NCI-H2227 (cell line): ENCODE results near the gene SAPCD2.
A peak's percentile ranks its signal among the peaks of the same experiment; 100 is the strongest.
"Not testable (repeated sequence)": the region's sequence is repeated elsewhere in the genome, so short reads cannot be mapped to it uniquely, and the experiment has no call there.

Experiments used
- DNase-seq: peaks from one replicate; lab custom pipeline; 2025; ENCODE audit not compliant: unreplicated experiment; lab: John Stamatoyannopoulos, UW

SAPCD2 gene

DNA sequence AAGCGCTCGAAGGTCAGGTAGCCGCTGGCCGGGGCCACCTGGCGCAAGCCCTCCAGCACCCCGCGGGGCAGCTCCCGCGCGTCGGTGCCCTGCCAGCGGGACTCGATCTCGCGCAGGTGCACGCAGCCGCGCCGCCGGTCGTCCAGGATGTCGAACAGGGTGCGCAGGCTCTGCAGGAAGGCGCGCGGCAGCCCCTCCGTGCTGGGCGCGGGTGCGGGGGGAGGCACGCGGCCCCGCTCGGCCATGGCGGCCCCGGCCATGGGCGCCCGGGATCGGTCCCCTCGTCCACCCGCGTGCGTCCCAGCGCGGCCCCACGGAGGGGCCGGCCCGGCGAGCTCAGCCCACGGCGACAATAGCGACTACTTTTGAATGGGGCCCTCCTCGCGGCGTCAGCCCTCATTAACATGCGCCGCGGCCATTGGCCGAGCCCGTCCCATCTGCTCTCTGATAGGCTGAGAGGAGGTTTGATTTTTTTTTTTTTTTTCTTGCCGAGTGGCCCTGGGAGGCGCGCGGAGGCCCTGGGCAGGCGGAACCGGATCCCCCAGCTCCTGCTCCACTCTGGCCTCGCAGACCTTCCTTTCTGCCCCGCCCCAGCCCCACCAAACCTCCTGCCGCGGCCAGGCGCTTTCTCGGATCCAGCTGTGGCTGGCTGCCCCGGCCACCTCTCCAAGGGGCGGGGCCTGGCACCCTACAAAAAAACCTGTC is at the start of gene SAPCD2:
Gene SAPCD2 (minus strand): TSS at position 357 of the 705 bp plus-strand sequence. CDS start 97 bp downstream, at position 260.
- peak; percentile 87 for DNase-seq

DNA sequence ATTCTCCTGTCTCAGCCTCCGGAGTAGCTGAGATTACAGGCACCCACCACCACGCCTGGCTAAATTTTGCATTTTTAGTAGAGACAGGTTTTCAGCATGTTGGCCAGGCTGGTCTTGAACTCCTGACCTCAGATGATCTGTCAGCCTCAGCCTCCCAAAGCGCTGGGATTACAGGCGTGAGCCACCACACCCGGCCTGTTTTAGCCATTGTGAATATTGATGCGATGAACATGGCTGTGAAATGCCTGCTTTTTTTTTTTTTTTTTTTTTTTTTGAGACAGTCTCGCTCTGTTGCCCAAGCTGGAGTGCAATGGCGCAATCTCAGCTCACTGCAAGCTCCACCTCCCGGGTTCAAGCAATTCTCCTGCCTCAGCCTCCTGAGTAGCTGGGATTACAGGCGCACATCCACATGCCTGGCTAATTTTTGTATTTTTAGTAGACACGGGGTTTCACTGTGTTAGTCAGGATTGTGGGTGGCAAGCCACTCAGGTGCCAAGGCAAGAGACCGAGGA is 47.8 kb upstream of the SAPCD2 start:
- DNase-seq: not testable (repeated sequence)

DNA sequence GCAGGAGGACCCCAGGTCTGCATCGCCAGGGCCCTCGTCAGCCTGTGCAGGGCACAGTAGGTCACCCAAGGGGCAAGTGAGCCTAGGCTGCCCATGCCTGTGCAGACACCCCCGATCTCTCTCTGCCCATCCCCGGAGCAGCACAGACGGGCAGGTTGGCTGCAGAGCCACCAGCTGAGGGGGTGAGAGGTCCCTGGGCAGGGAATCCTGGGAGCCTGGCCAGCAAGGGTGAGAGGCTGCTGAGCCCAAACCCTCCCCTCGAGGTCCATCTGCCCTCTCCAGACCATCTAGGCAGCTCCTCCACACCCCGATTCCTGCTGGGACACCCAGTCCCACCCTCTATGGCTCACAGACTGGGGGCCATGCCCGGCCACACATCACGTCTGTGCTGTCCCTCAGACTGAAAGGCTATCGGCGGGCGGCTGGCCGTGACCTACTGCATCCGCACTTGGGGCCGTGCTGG is 46.9 kb upstream of the SAPCD2 start:
- no peak for DNase-seq

GRCh38 chr9:137116728-137117127 is 46.4 kb upstream of the SAPCD2 start:
- no peak for DNase-seq

DNA sequence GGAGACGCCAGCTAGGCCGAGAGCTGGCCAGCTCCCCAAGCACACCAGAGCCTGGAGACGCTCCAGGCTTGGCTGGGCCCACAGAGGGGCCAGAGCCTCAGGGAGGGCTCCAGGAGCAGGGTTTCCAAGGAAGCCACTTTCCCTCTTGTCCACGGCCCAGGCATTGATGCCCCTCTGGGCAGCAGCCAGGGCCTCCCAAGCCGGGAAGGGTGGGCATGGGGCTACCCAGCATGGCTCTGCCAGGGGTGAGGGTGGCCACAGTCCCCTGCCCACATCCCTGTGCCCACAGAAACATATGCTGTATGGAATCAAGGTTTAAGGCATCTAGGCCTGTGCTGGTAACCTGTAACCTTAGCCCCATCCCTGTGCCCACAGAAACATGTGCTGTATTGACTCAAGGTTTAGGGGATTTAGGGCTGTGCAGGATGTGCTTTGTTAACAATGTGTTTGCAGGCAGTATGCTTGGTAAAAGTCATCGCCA is 45.7 kb upstream of the SAPCD2 start:
- no peak for DNase-seq

- DNase-seq: no peak
Observed at GRCh38 chr9:137115394-137116026, 45.2 kb upstream of the SAPCD2 start.

DNA sequence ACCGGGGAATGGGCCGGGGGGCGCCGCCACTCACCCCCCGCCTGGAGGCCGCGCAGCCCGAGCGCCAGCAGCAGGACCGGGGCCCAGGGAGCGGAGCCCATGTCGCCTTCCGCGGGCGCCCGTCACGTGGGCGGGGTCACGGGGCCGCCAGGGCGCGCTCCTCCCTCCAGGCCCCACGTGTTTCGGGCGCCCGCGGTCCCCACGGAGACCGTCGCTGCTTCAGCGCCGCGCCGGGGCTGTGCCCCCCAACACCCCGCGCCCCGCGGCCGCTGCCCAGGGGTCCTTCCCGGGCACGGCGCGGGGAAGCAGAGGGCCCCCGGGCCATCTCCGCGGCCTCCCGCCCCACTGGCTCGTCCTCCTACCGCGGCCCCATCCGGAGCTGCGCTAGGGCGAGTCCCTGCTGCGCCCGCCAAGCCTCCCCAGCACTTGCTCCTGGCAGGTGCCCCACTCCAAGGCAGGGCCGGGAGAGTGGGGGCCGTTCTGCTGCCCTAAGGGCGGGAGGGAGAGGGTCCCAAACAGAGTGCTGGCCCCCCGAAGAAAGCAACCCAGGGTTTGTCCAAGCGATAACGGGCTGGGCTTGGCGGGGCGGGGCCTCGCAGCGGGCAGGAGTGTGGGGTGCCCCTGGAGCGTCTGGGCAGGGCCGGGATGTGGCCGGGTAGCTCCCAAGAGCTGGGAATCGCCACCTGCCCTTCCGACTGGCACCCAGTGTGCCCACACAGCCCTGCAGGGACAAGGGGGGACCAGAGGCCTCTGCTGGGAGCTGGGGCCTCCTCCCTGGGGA is 44.4 kb upstream of the SAPCD2 start, which contains the start of gene DPP7:
Gene DPP7 (minus strand): TSS at position 121 of the 781 bp plus-strand sequence. CDS start 20 bp downstream, at position 101.
- peak; percentile 63 for DNase-seq

DNA sequence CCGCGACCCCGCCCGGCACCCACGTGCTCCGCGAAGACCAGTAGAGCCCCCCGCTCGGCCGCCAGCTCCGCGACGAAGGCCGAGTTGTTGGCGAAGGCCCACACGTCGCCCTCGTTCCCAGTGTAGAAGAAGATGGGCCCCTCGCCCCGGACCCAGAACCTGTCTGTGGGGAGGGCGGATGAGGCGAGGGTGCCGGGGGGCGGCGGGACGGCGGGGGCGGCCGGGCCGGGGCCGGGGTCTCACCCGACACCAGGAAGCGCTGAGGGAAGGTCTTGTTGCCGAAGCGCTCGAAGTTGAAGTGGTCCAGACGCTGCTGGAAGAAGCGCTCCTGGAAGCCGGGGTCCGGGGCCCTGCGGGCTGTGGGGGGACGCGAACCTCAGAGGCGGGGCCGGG is 43.9 kb upstream of the SAPCD2 start:
- no peak for DNase-seq

GRCh38 chr9:137113385-137114159 is 43.2 kb upstream of the SAPCD2 start:
- no peak for DNase-seq

GRCh38 chr9:137112564-137113384 is 42.4 kb upstream of the SAPCD2 start:
- DNase-seq: no peak

DNA sequence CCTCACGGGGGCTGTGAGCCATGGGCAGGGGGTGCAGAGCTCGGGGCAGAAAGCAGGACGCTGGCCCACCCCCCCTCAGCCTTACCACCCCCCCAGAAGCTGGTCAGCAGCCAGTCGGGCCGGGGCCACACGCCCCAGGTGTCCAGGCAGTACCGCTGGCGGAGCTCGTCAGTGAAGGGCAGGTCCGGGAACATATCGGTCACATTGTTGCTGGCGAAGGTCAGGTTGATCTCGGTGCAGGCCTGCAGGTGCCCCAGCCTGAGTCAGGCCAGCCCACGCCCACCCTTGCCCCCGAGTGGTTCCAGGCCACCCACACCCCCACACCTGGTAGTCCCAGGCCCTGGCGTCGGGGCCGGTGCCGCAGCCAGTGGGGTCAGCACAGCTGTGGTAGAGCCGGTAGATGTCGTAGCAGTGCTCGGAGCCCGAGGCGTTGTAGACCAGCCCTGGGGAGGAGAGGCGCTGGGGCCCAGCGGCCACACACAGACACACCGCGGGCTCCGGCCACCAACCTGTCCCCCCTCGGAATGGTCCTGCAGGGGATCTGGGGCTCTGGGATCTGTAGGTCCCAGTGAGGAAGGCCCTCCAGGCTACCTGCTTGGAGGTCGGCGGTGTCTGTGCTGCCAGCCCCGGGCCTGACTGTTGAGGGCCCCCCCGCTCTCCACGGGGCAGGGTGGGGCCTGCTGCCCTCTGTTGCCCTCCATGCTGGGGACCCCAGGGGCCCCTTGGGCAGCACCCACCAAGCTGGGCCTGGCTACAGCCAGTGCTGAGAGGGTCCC is 41.6 kb upstream of the SAPCD2 start:
- no peak for DNase-seq

DNA sequence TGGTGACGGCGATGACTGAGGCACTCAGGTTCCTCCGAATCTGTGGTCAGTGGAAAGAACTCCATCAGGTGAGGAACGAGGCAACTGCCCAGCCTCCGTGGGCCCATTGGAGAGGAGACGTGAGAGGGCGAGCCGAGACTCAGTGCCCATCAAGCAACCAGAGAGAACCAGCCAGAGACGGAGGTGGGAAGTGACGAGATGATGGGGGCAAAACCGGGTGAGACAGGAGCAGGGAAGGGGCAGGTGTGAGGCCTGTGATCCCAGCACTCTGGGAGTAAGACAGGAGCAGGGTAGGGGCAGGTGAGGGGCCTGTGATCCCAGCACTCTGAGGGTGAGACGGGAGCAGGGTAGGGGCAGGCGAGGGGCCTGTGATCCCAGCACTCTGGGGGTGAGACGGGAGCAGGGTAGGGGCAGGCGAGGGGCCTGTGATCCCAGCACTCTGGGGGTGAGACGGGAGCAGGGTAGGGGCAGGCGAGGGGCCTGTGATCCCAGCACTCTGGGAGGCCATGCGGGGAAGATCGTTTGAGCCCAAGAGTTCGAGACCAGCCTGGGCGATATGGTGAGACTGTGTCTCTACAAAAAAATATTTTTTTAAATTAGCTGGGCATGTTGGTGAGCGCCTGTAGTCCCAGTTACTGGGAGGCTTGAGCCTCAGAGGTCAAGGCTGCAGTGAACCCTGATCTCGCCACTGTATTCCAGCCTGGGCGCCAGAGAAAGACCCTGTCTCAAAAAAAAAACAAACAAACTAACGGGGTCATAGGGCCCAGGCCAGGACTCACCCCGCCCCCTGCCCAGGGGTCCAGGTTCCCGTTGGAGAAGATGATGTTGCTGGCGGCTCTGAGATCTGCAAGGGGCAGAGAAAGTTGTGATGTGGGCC is 40.8 kb upstream of the SAPCD2 start:
- no peak for DNase-seq

GRCh38 chr9:137110147-137110910 is 40.0 kb upstream of the SAPCD2 start:
- no peak for DNase-seq

DNA sequence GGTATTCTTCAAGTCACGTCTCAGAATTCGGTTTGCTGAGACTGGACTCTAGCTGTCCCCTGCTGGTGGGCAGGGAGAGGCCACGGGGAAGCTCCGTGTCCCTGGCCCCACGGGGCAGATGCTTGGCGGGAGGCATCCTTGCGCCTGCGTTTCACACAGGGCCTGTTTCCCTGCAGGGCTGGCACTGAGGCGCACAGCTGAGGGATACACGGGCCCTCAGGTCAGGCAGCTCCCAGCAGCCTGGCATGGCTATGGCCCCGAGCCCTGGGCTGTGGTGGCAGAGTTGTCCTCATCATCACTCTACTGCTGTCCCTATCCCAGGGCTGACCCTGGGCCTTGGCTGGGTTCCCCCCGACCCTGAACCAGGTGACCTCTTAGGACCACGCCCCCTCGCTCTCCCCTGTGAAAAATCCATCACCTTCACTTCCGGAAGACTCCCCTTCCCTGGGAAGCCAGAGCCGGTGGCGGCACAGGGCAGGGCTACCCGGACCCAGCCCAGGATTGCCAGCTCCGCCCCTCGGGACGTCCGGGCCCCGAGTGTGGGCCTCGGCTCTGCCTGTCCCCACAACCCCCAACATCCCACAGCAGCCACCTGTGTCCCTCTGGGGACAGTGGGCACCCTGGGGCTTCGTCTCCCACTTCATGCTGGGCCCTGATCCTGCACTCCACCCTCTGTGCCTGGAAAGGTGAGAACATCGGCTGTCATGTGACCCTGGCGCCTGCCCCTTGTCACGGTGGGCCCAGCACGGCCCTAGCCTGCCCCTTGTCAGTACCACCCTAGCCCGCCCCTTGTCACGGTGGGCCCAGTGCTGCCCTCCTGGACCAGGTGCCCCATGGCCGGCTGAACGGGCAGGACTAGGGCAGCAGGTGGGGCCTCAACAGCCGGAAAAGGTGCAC is 39.1 kb upstream of the SAPCD2 start:
- no peak for DNase-seq

GRCh38 chr9:137108608-137109249 is 38.4 kb upstream of the SAPCD2 start:
- DNase-seq: no peak

GRCh38 chr9:137107982-137108381 is 37.6 kb upstream of the SAPCD2 start:
- no peak for DNase-seq
